Suprapubic skin (tissue), 4 donors: Measurements from ENCODE around the gene TLCD2. TPM values are rescaled to one million over a fixed set of nuclear protein-coding genes. Genes with fewer than 3 reads are reported as not detected.
A peak's percentile ranks its signal among the peaks of the same experiment; 100 is the strongest.

Experiments
- DNase-seq, 2 donors: peaks; one replicate each; pipeline ENCODE4 v3.0.0-alpha.2; 2019; ENCODE audit warnings: low spot score in 2 of 2
- H3K27ac ChIP-seq: fragments of 200-600 bp; sonication (generic); one replicate; pipeline ENCODE4 v1.5.1; 2019
- H3K27me3 ChIP-seq: fragments of 200-600 bp; sonication (generic); one replicate; pipeline ENCODE4 v1.5.1; 2019
- H3K36me3 ChIP-seq: fragments of 200-600 bp; sonication (generic); one replicate; pipeline ENCODE4 v1.5.1; 2019
- H3K4me1 ChIP-seq: fragments of 200-600 bp; sonication (generic); one replicate; pipeline ENCODE4 v1.5.1; 2019
- H3K4me3 ChIP-seq: fragments of 200-600 bp; sonication (generic); one replicate; pipeline ENCODE4 v1.5.1; 2019; ENCODE audit warnings: mild to moderate bottlenecking
- H3K9me3 ChIP-seq: fragments of 200-600 bp; sonication (generic); one replicate; pipeline ENCODE4 v1.5.1; 2019
- CTCF ChIP-seq, 2 donors: fragments of 200-600 bp in 1 of 2; fragments of 450-650 bp in 1 of 2; sonication (generic) in 1 of 2; IDR thresholded peaks; one replicate each; pipeline ENCODE4 v1.5.1; 2016 to 2019; ENCODE audit warnings: antibody characterized with exemption in 2 of 2, mild to moderate bottlenecking in 1 of 2, moderate library complexity in 1 of 2
- EP300 ChIP-seq: sonication (generic); formaldehyde crosslinking; IDR thresholded peaks from one replicate; pipeline ENCODE4 v1.6.1; 2017; ENCODE audit warnings: antibody characterized with exemption
- POLR2A ChIP-seq, 2 donors: fragments of 450-650 bp; IDR thresholded peaks; one replicate each; pipeline ENCODE4 v1.6.1; 2017; ENCODE audit warnings: antibody characterized with exemption in 2 of 2, mild to moderate bottlenecking in 2 of 2, moderate library complexity in 2 of 2
- POLR2AphosphoS5 ChIP-seq, 3 donors: sonication (generic); formaldehyde crosslinking; IDR thresholded peaks; one replicate each; pipeline ENCODE4 v1.6.1; 2017; ENCODE audit warnings: antibody characterized with exemption in 3 of 3
- WGBS: methylation state at CpG from one replicate; pipeline ENCODE4 v1.1.5; 2018; 5-methylcytosine and 5-hydroxymethylcytosine counted together
- total RNA-seq, 4 donors: library from RNA; depleted of rRNA; stranded (reverse); fragments of >200 nt; gene quantifications; one replicate each; pipeline ENCODE4 v1.1.0, GENCODE V29; 2016

The TLCD2 gene
- total RNA-seq, 4 donors from 2014 or later = 2.2 to 4.6 (median 2.9) TPM

GRCh38 chr17:1736348-1737281, 26.4 kb upstream of the TLCD2 start:
- no peak overlapping the region for H3K27ac ChIP-seq
- no peak for DNase-seq
- H3K36me3 ChIP-seq = peaks cover 58% of the 10 kb centered on the region
- no peak for TF ChIP-seq CTCF (IDR thresholded peaks at IDR 0.05)
- TF ChIP-seq EP300 = no peak
- TF ChIP-seq POLR2AphosphoS5 (IDR thresholded peaks at IDR 0.05) = no peak
- no peak for TF ChIP-seq POLR2A (IDR thresholded peaks at IDR 0.05)
- H3K9me3 ChIP-seq = no peaks in the 10 kb centered on the region
- WGBS = 65% methylated on average over 17 of the region's 25 CpGs
- H3K27me3 ChIP-seq = no peaks in the 10 kb centered on the region
- no peak overlapping the region for H3K4me3 ChIP-seq
- peaks cover 18% of the 10 kb centered on the region for H3K4me1 ChIP-seq

DNA sequence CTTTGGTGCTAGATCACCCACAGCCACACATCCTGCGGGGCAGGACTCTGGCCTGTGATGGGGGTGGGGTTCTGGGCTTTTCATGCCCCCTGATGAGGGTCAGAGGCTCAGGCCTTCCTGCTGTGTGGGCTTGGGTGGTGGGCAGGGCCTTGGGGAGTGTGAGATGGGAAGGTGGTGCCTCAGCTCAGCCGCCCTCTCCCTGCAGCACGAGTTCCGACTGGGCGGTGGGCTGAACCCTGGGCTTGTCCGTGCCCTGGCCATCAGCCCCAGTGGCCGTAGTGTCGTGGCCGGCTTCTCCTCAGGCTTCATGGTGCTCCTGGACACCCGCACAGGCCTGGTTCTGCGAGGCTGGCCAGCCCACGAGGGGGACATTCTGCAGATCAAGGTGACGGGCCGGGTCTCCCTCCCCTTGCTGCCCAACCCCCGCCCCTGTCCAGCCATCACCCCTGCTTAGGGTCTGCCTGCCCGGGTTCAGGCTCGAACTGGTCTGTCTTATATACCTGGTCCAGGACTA, 25.7 kb upstream of the TLCD2 start:
- TF ChIP-seq POLR2AphosphoS5 (IDR thresholded peaks at IDR 0.05) (no peak), EP300 (no peak), CTCF (IDR thresholded peaks at IDR 0.05) (no peak), POLR2A (IDR thresholded peaks at IDR 0.05) (no peak)
- H3K27me3 ChIP-seq = no peaks in the 10 kb centered on the region
- whole genome bisulfite sequencing = 70% methylated on average over 2 of the region's 17 CpGs
- peak in 1 of 2 donors; percentile 64 for DNase-seq
- peaks cover 62% of the 10 kb centered on the region for H3K36me3 ChIP-seq
- H3K27ac ChIP-seq = no peak overlapping the region
- H3K4me3 ChIP-seq = no peak overlapping the region
- H3K9me3 ChIP-seq = no peaks in the 10 kb centered on the region
- H3K4me1 ChIP-seq = peaks cover 25% of the 10 kb centered on the region

DNA sequence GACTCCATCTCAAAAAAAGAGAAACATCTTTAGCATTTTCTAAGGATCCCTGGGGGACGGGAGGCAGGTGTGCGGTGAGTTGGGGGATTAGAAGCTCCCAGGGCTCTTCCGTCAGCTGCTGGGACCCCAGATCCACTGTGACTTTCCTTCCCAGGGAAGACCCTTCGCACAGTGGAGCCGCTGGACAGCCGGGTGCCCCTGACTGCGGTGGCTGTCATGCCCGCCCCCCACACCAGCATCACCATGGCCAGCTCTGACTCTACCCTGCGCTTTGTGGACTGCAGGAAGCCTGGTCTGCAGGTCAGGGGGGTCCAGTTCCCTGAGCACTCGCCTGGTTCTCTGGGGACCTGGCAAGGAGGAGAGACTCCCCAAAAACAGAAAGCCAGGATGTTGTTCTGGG, 25.2 kb upstream of the TLCD2 start:
- no peaks in the 10 kb centered on the region for H3K9me3 ChIP-seq
- H3K4me3 ChIP-seq = no peak overlapping the region
- TF ChIP-seq POLR2AphosphoS5 (IDR thresholded peaks at IDR 0.05) (no peak), CTCF (IDR thresholded peaks at IDR 0.05) (no peak), POLR2A (IDR thresholded peaks at IDR 0.05) (no peak), EP300 (no peak)
- no peak overlapping the region for H3K27ac ChIP-seq
- peaks cover 62% of the 10 kb centered on the region for H3K36me3 ChIP-seq
- 96% methylated on average over 5 of the region's 10 CpGs for WGBS
- no peaks in the 10 kb centered on the region for H3K27me3 ChIP-seq
- no peak for DNase-seq
- H3K4me1 ChIP-seq = peaks cover 30% of the 10 kb centered on the region

GRCh38 chr17:1733759-1734158, 23.6 kb upstream of the TLCD2 start:
- H3K4me1 ChIP-seq = peaks cover 36% of the 10 kb centered on the region
- TF ChIP-seq POLR2A (IDR thresholded peaks at IDR 0.05) = no peak
- no peak for TF ChIP-seq POLR2AphosphoS5 (IDR thresholded peaks at IDR 0.05)
- no peak for DNase-seq
- no peaks in the 10 kb centered on the region for H3K27me3 ChIP-seq
- 96% methylated on average over 18 of the region's 38 CpGs for WGBS
- H3K36me3 ChIP-seq = peaks cover 67% of the 10 kb centered on the region
- no peak overlapping the region for H3K4me3 ChIP-seq
- H3K27ac ChIP-seq = no peak overlapping the region
- H3K9me3 ChIP-seq = no peaks in the 10 kb centered on the region

DNA sequence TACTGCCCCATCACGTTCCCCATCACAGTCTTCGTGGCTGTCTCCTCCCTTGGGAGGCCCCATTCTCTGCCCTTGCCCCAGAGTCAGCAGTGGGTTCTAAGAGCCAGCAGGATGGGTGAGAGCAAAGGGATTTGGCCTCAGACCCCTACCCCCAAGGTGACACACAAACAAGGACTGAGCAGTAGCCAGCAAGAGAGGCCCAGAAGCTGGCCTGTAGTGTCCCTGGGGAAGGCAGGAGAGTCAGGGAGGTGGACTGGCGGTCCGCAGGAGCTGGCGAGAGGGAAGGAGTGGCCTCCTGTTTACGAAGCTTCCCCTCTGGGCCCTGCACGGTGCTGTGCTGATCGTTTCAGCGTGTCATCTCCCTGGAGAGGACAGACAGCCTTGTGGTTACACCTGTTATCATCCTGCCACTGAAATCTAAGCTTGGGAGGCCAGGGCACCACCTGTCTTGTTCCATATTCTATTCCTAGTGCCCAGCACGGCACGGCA, 22.7 kb upstream of the TLCD2 start:
- 90% methylated on average over 7 of the region's 11 CpGs for WGBS
- H3K4me1 ChIP-seq = peaks cover 44% of the 10 kb centered on the region

More for the DNA sequence above, 22.7 kb upstream of the TLCD2 start:
- TF ChIP-seq POLR2AphosphoS5 (IDR thresholded peaks at IDR 0.05) = no peak
- no peak for TF ChIP-seq POLR2A (IDR thresholded peaks at IDR 0.05)
- no peak for TF ChIP-seq CTCF (IDR thresholded peaks at IDR 0.05)
- no peak for TF ChIP-seq EP300
- Histone ChIP-seq H3K4me3 (no peak overlapping the region), H3K27me3 (no peaks in the 10 kb centered on the region), H3K36me3 (peaks cover 72% of the 10 kb centered on the region), H3K27ac (no peak overlapping the region), H3K9me3 (no peaks in the 10 kb centered on the region)
- no peak for DNase-seq
